Measurements from ENCODE around the gene ZNF813. TPM values are rescaled to one million over a fixed set of nuclear protein-coding genes. Genes with fewer than 3 reads are reported as not detected.
A peak's percentile ranks its signal among the peaks of the same experiment; 100 is the strongest.
"Not testable (repeated sequence)": the region's sequence is repeated elsewhere in the genome, so short reads cannot be mapped to it uniquely, and the experiment has no call there.

Gene ZNF813
- 8.2 and 10.7 TPM in 2 replicates for total RNA-seq

DNA sequence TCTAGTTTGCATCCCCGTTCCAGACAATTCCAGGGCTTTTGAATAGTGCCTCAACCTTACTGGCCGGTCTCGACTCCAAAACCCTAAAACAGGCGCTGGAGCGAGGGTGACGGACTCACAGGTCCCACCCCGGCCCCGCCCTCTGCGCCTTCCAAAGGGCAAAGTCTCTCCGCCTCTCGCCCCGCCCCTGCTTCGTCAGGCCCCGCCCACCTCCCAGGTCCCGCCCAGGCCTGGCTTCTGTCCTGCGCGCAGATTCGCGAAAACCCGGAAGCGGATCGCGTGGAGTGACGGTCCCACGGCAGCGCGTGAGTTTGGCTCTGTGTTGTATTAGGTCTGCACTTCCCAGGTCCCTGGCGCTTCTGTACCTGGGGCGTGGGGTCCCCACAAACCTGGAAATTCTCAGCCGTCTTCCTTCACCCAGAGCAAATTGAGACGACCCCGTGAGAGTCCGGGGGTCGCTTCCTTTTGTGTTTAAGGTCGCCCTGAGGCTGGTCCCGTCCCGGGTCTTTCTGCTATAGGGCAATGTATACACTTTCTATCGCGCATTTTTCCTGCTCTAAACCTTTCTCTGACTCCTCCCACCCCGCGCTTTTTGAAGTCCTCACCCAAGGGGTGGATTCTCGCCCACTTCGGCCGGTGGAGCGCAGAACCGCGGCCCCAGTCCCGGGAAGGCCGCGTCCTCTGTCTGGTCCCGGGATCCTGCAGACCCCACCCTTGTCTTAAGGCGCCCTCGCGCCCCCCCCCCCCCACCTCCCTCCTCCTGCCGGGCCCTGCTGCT lies at the start of gene ZNF813:
Gene ZNF813 (plus strand): TSS at position 249 of the 778 bp plus-strand sequence. CDS start 16,090 bp downstream, outside the sequence.
- Mint-ChIP-seq H3K4me3 (peak within 1 kb of the TSS; percentile 94), H3K27ac (peak within 1 kb of the TSS; percentile 90)
- ATAC-seq (ENCODE audit: low read depth), result peak; percentile 99

DNA sequence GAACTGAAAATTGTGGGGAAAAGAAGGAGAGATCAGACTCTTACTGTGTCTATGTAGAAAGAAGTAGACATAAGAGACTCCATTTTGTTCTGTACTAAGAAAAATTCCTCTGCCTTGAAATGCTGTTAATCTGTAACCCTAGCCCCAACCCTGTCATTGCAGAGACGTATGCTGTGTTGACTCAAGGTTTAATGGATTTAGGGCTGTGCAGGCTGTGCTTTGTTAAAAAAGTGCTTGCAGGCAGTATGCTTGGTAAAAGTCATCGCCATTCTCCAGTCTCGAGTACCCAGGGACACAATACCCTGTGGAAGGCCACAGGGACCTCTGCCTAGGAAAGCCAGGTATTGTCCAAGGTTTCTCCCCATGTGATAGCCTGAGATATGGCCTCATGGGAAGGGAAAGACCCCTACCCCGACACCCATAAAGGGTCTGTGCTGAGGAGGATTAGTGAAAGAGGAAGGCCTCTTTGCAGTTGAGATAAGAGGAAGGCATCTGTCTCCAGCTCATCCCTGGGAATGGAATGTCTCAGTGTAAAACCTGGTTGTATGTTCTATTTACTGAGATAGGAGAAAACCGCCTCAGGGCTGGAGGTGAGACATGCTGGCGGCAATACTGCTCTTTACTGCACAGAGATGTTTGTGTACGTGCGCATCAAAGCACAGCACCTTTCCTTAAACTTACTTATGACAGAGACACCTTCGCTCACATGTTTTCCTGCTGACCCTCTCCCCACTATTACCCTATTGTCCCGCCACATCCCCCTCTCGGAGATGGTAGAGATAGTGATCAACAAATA lies 46.8 kb upstream of the ZNF813 start:
- H3K9me3 Mint-ChIP-seq; POLR2A ChIA-PET; H3K27me3 Mint-ChIP-seq; H3K4me3 Mint-ChIP-seq; H3K36me3 Mint-ChIP-seq (ENCODE audit: low read depth); ATAC-seq (ENCODE audit: low read depth); CTCF ChIA-PET; H3K4me1 Mint-ChIP-seq; H3K27ac Mint-ChIP-seq; DNase-seq: not testable (repeated sequence)
- intact Hi-C loops (cut with micrococcal nuclease), result loop anchor here (10.0 kb wide), 1 partner anchor 604 kb away; no protein-coding TSS in a partner anchor

More for the DNA sequence above, at the start of gene ZNF813:
- peaks cover 12% of the 10 kb centered on the region for H3K9me3 Mint-ChIP-seq
- intact Hi-C loops (cut with micrococcal nuclease), result loop anchor here (1.0 to 10.0 kb wide), 6 partner anchors 36 to 270 kb away; partner anchors contain the start of genes ZNF525, ZNF761, ZNF765 and ZNF845
- ChIA-PET POLR2A (no interaction called here), CTCF (no interaction called here)
- peaks cover 18% of the 10 kb centered on the region for H3K27me3 Mint-ChIP-seq
- peaks cover 32% of the 10 kb centered on the region for H3K4me1 Mint-ChIP-seq
- peak; percentile 97 for DNase-seq
- TF ChIP-seq, protein P1, sequence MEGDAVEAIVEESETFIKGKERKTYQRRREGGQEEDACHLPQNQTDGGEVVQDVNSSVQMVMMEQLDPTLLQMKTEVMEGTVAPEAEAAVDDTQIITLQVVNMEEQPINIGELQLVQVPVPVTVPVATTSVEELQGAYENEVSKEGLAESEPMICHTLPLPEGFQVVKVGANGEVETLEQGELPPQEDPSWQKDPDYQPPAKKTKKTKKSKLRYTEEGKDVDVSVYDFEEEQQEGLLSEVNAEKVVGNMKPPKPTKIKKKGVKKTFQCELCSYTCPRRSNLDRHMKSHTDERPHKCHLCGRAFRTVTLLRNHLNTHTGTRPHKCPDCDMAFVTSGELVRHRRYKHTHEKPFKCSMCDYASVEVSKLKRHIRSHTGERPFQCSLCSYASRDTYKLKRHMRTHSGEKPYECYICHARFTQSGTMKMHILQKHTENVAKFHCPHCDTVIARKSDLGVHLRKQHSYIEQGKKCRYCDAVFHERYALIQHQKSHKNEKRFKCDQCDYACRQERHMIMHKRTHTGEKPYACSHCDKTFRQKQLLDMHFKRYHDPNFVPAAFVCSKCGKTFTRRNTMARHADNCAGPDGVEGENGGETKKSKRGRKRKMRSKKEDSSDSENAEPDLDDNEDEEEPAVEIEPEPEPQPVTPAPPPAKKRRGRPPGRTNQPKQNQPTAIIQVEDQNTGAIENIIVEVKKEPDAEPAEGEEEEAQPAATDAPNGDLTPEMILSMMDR (IDR thresholded peaks at IDR 0.05), result no peak
- peaks cover 26% of the 10 kb centered on the region for H3K36me3 Mint-ChIP-seq (ENCODE audit: low read depth)

DNA sequence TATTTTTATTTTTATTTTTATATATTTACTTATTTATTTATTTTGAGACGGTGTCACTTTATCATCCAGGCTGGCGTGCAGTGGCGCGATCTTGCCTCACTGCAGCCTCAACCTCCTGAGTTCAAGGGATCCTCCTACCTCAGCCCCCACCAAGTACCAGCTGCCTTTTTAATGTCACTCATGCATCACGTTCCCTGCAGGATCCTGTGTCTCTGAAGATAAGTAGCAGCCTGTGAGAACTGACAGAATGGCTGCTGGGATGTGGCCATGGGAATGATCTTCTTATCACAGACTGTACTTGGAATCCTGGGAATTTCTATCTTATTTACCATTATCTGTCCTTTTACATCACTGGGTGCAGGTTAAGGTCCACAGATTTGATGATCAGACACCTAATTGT lies 45.0 kb upstream of the ZNF813 start:
- Mint-ChIP-seq H3K27me3 (no peaks in the 10 kb centered on the region), H3K36me3 (ENCODE audit: low read depth) (peaks cover 3% of the 10 kb centered on the region), H3K4me1 (peaks cover 3% of the 10 kb centered on the region), H3K9me3 (peaks cover 3% of the 10 kb centered on the region), H3K27ac (no peak overlapping the region), H3K4me3 (no peak overlapping the region)
- no peak for DNase-seq
- TF ChIP-seq, protein P1 (IDR thresholded peaks at IDR 0.05), result no peak
- POLR2A ChIA-PET, result no interaction called here
- intact Hi-C loops (cut with micrococcal nuclease), result loop anchor here (10.0 kb wide), 1 partner anchor 602 kb away; no protein-coding TSS in a partner anchor
- no peak for ATAC-seq (ENCODE audit: low read depth)
- CTCF ChIA-PET, result no interaction called here

DNA sequence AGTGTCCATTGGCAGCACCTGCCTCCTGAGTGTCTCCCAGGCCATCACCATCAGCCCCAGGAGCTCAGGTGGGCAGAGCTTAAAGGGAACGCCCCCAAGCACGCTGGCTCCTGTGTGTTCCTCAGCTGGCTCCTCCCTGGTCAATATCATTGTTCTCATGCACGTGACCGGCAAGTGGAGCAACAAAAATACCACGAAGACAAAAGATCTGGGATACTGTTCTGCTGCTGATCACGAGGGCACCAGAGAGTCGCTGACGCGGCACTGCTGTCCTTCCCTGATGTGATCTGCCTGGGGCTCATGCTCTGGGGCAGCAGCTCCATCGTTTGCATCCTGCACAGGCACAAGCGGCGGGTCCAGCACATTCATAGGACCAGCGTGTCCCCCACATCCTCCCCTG lies 44.5 kb upstream of the ZNF813 start:
- CTCF ChIA-PET; H3K4me1 Mint-ChIP-seq; DNase-seq; H3K4me3 Mint-ChIP-seq; H3K27me3 Mint-ChIP-seq; H3K36me3 Mint-ChIP-seq (ENCODE audit: low read depth); ATAC-seq (ENCODE audit: low read depth); H3K27ac Mint-ChIP-seq; POLR2A ChIA-PET; H3K9me3 Mint-ChIP-seq: not testable (repeated sequence)
- intact Hi-C loops (cut with micrococcal nuclease), result loop anchor here (10.0 kb wide), 1 partner anchor 602 kb away; no protein-coding TSS in a partner anchor

DNA sequence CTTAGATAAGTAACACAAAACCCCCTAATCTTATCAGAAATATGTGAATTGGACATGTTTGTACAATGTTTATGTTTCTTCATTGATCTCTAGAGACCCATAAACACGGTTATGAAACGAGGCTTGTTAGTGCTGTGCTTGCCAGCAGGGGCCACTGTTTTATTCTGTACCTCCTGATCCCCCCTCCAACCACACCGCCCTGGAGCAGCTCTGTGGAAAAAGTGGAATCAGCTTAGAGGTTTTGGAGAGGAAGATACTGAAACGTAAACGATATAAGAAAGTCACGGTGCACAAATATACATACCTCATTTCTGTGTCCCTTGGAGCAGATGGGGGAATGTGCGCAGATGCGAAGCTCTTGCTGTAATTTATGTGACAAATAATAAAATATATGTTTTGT lies 43.9 kb upstream of the ZNF813 start:
- intact Hi-C loops (cut with micrococcal nuclease), result loop anchor here (10.0 kb wide), 1 partner anchor 601 kb away; no protein-coding TSS in a partner anchor
- not testable (repeated sequence) for ATAC-seq (ENCODE audit: low read depth); H3K4me1 Mint-ChIP-seq

DNA sequence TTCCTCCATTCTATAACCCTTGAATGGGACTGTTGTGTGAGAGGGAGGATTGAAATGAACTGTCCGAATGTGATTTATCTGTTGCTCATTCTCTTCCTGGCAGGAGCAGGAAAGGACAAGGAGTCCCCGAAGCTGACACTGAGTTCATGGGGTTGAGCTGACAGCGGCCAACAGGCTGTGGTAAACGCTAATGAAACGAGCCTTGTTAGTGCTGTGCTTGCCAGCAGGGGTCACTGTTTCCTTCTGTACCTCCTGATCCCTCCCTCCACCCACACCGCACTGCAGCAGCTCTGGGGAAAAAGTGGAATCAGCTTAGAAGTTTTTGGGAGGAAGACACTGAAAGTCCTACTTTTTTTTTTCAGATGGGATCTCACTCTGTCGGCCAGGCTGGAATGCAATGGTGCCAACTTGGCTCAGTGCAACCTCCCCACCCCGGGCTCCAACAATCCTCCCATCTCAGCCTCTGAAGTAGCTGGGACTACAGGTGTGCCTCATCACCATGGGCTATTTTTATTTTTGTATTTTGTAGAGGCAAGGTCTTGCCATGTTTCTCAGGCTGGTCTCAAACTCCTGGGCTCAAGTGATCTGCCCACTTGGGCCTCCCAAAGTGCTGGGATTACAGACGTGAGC lies 42.5 kb upstream of the ZNF813 start:
- DNase-seq, result peak; percentile 31
- ChIA-PET CTCF (interaction anchor here (0.6 to 2.0 kb wide), 11 partner anchors 11 to 1543 kb away, joined by 3 to 11 read pairs (median 4); no protein-coding TSS in a partner anchor), POLR2A (no interaction called here)
- Mint-ChIP-seq H3K27me3 (no peaks in the 10 kb centered on the region), H3K4me3 (no peak overlapping the region), H3K27ac (no peak overlapping the region), H3K9me3 (no peaks in the 10 kb centered on the region), H3K36me3 (ENCODE audit: low read depth) (no peaks in the 10 kb centered on the region), H3K4me1 (peaks cover 3% of the 10 kb centered on the region)
- peak; percentile 90 for ATAC-seq (ENCODE audit: low read depth)
- intact Hi-C loops (cut with micrococcal nuclease), result loop anchor here (1.0 to 10.0 kb wide), 2 partner anchors 87 to 600 kb away; no protein-coding TSS in a partner anchor
- TF ChIP-seq, protein P1 (IDR thresholded peaks at IDR 0.05), result no peak

More for the DNA sequence above, 43.9 kb upstream of the ZNF813 start:
- CTCF ChIA-PET; H3K27me3 Mint-ChIP-seq; H3K9me3 Mint-ChIP-seq; DNase-seq; POLR2A ChIA-PET; H3K4me3 Mint-ChIP-seq; H3K27ac Mint-ChIP-seq; H3K36me3 Mint-ChIP-seq (ENCODE audit: low read depth): not testable (repeated sequence)
